HG03558 (cell line): ENCODE measurements around the gene MXRA7.
"Not testable (repeated sequence)": the region's sequence is repeated elsewhere in the genome, so short reads cannot be mapped to it uniquely, and the experiment has no call there.

ENCODE experiments used
- ATAC-seq: cut with Tn5 transposase; IDR thresholded peaks from one replicate; pipeline ENCODE4 v1.9.1; 2021; ENCODE audit warnings: moderate number of reproducible peaks; ENCODE audit not compliant: unreplicated experiment; ENCODE audit errors: extremely low read depth

The MXRA7 gene

GRCh38 chr17:76736349-76737081 is 25.8 kb upstream of the MXRA7 start:
- ATAC-seq: no peak

GRCh38 chr17:76735586-76736348 is 25.0 kb upstream of the MXRA7 start:
- no peak for ATAC-seq

GRCh38 chr17:76735006-76735405 is 24.2 kb upstream of the MXRA7 start:
- no peak for ATAC-seq

- ATAC-seq: no peak
Measured at GRCh38 chr17:76734080-76734840, 23.5 kb upstream of the MXRA7 start.

- no peak for ATAC-seq
Measured at GRCh38 chr17:76733618-76733957, 22.8 kb upstream of the MXRA7 start.

GRCh38 chr17:76732734-76733617 is 22.2 kb upstream of the MXRA7 start:
- ATAC-seq: no peak

- ATAC-seq: not testable (repeated sequence)
Measured at GRCh38 chr17:76731800-76732733, 21.3 kb upstream of the MXRA7 start.

GRCh38 chr17:76727745-76728456 is 17.1 kb upstream of the MXRA7 start:
- no peak for ATAC-seq

- peak; percentile 33 for ATAC-seq
Measured at GRCh38 chr17:76726776-76727718, 16.3 kb upstream of the MXRA7 start, which contains the start of gene METTL23. Gene METTL23 (plus strand): TSS chr17:76726839. CDS start chr17:76729711, 2,872 bp downstream.

- ATAC-seq: peak; percentile 35
Measured at GRCh38 chr17:76726231-76726775, 15.5 kb upstream of the MXRA7 start, which contains the start of gene JMJD6. Gene JMJD6 (minus strand): TSS chr17:76726606. CDS start chr17:76726475, 131 bp downstream.

- peak; percentile 8 for ATAC-seq
Measured at GRCh38 chr17:76725580-76726230, 14.9 kb upstream of the MXRA7 start.

GRCh38 chr17:76723812-76724211 is 13.0 kb upstream of the MXRA7 start:
- no peak for ATAC-seq

- not testable (repeated sequence) for ATAC-seq
Measured at GRCh38 chr17:76722977-76723376, 12.2 kb upstream of the MXRA7 start.

GRCh38 chr17:76722279-76722678 is 11.5 kb upstream of the MXRA7 start:
- no peak for ATAC-seq

- no peak for ATAC-seq
Measured at GRCh38 chr17:76721463-76721862, 10.7 kb upstream of the MXRA7 start.

- no peak for ATAC-seq
Measured at GRCh38 chr17:76720941-76721340, 10.2 kb upstream of the MXRA7 start.
